HEK293 (cell line): ENCODE measurements around the gene EARS2.

Experiments used
- CTCF ChIA-PET: fragments of 350-600 bp; formaldehyde crosslinking; extraction: SDS; loops from one replicate; lab custom pipeline; 2021; ENCODE audit warnings: antibody characterized with exemption; lab: Yijun Ruan, JAX
- POLR2A ChIA-PET: fragments of 300-600 bp; formaldehyde crosslinking; extraction: SDS; loops from one replicate; lab custom pipeline; 2020; ENCODE audit warnings: antibody characterized with exemption, inconsistent platforms; lab: Yijun Ruan, JAX
- H3K27ac ChIP-seq: fragments of 200-500 bp; sonication (Bioruptor generic); 2 replicates; pipeline ENCODE4 v1.5.1; 2014; ENCODE audit warnings: low read depth, low read length, control low read depth, inconsistent platforms; ENCODE audit errors: extremely low read depth
- H3K36me3 ChIP-seq, 2 experiments: fragments of 200-500 bp in 1 of 2; sonication (Bioruptor generic) in 1 of 2; 1 replicate in 1 of 2; 2 replicates in 1 of 2; pipeline ENCODE4 v1.5.1; 2014 to 2017; ENCODE audit warnings: inconsistent platforms in 2 of 2, low read length in 2 of 2; ENCODE audit not compliant: control insufficient read depth in 2 of 2, insufficient read depth in 1 of 2
- H3K4me1 ChIP-seq: fragments of 200-500 bp; sonication (Bioruptor generic); 2 replicates; pipeline ENCODE4 v1.5.1; 2014; ENCODE audit warnings: mild to moderate bottlenecking, low read length, inconsistent platforms; ENCODE audit not compliant: control insufficient read depth, insufficient read depth
- H3K4me3 ChIP-seq: 2 replicates; pipeline ENCODE4 v1.5.1; 2011; ENCODE audit warnings: low read depth, mild to moderate bottlenecking, control low read depth, low read length, moderate library complexity
- H3K9me3 ChIP-seq: fragments of 200-500 bp; sonication (Bioruptor generic); 2 replicates; pipeline ENCODE4 v1.5.1; 2014; ENCODE audit warnings: low read depth, low read length, inconsistent platforms; ENCODE audit not compliant: control insufficient read depth, insufficient read depth
- EGR2 ChIP-seq: fragments of 450-650 bp; formaldehyde crosslinking; IDR thresholded peaks from 2 replicates; pipeline ENCODE4 v1.5.1; 2016; ENCODE audit warnings: low read depth, missing biosample characterization, missing genetic modification characterization
- KLF1 ChIP-seq: fragments of 450-650 bp; formaldehyde crosslinking; IDR thresholded peaks from 2 replicates; pipeline ENCODE4 v1.5.1; 2016; ENCODE audit warnings: missing biosample characterization, missing genetic modification characterization
- OSR2 ChIP-seq: fragments of 450-650 bp; formaldehyde crosslinking; IDR thresholded peaks from 2 replicates; pipeline ENCODE4 v1.5.1; 2016; ENCODE audit warnings: missing biosample characterization, missing genetic modification characterization
- PRDM6 ChIP-seq: fragments of 450-650 bp; formaldehyde crosslinking; IDR thresholded peaks from 2 replicates; pipeline ENCODE4 v1.5.1; 2017; ENCODE audit warnings: missing biosample characterization, missing genetic modification characterization
- ZBTB20 ChIP-seq: fragments of 450-650 bp; formaldehyde crosslinking; IDR thresholded peaks from 2 replicates; pipeline ENCODE4 v1.5.1; 2016; ENCODE audit warnings: missing biosample characterization, missing genetic modification characterization
- ZNF114 ChIP-seq: fragments of 450-650 bp; formaldehyde crosslinking; IDR thresholded peaks from 2 replicates; pipeline ENCODE4 v1.5.0; 2017; ENCODE audit warnings: missing biosample characterization, missing genetic modification characterization
- ZNF133 ChIP-seq: fragments of 450-650 bp; formaldehyde crosslinking; IDR thresholded peaks from 2 replicates; pipeline ENCODE4 v1.5.1; 2016; ENCODE audit warnings: missing biosample characterization, missing genetic modification characterization
- ZNF266 ChIP-seq: fragments of 450-650 bp; formaldehyde crosslinking; IDR thresholded peaks from 2 replicates; pipeline ENCODE4 v1.5.1; 2016; ENCODE audit warnings: missing biosample characterization, missing genetic modification characterization, low read depth
- ZNF302 ChIP-seq: fragments of 450-650 bp; formaldehyde crosslinking; IDR thresholded peaks from 2 replicates; pipeline ENCODE4 v1.5.1; 2016; ENCODE audit warnings: missing biosample characterization, missing genetic modification characterization, low read depth
- ZNF449 ChIP-seq: fragments of 450-650 bp; formaldehyde crosslinking; IDR thresholded peaks from 2 replicates; pipeline ENCODE4 v1.5.1; 2017; ENCODE audit warnings: missing biosample characterization, mild to moderate bottlenecking, missing genetic modification characterization, moderate library complexity
- ZNF501 ChIP-seq: fragments of 450-650 bp; formaldehyde crosslinking; IDR thresholded peaks from 2 replicates; pipeline ENCODE4 v1.5.1; 2016; ENCODE audit warnings: missing biosample characterization, missing genetic modification characterization
- ZNF600 ChIP-seq: fragments of 450-650 bp; formaldehyde crosslinking; IDR thresholded peaks from 2 replicates; pipeline ENCODE4 v1.5.1; 2016; ENCODE audit warnings: missing biosample characterization, missing genetic modification characterization
- ZNF639 ChIP-seq: fragments of 450-650 bp; formaldehyde crosslinking; IDR thresholded peaks from 2 replicates; pipeline ENCODE4 v1.5.1; 2016; ENCODE audit warnings: missing biosample characterization, missing genetic modification characterization

Gene EARS2

GRCh38 chr16:23504453-23505179, 52.5 kb downstream of the EARS2 start (continued):
- TF ChIP-seq ZBTB20 (tag by site-specific recombination) (peak; percentile 42; the same call in 1 of the 2 replicates), ZNF302 (tag by site-specific recombination) (no peak), EGR2 (tag by site-specific recombination) (no peak; the same call in 1 of the 2 replicates), ZNF639 (peak; percentile 75; the same call in 1 of the 2 replicates), ZNF600 (tag by site-specific recombination) (peak; percentile 65), ZNF449 (peak; percentile 63), ZNF133 (tag by site-specific recombination) (no peak)

GRCh38 chr16:23504076-23504452, 53.1 kb downstream of the EARS2 start:
- TF ChIP-seq KLF1 (tag by site-specific recombination) (peak; percentile 4; the same call in 1 of the 2 replicates), ZNF114 (tag by site-specific recombination) (no peak)
- H3K27ac ChIP-seq: peak overlapping the region; percentile 4; the same call in 1 of the 2 replicates
- no peak overlapping the region for H3K4me3 ChIP-seq
- POLR2A ChIA-PET: interaction anchor here (1.1 kb wide), 1 partner anchor 53 kb away, joined by 4 read pairs; the partner anchor contains the start of genes EARS2 and UBFD1
- H3K36me3 ChIP-seq: peaks cover 0 to 10% of the 10 kb centered on the region in 2 experiments; a peak in 2 of 3 replicates
- no peaks in the 10 kb centered on the region for H3K9me3 ChIP-seq
- CTCF ChIA-PET: interaction anchor here (0.9 to 1.8 kb wide), 3 partner anchors 42 to 93 kb away, joined by 3 read pairs; no protein-coding TSS in a partner anchor
- H3K4me1 ChIP-seq: peaks cover 13% of the 10 kb centered on the region

GRCh38 chr16:23502466-23502865, 54.7 kb downstream of the EARS2 start:
- CTCF ChIA-PET: interaction anchor here (1.2 to 1.8 kb wide), 2 partner anchors 10 to 94 kb away, joined by 3 to 4 read pairs; no protein-coding TSS in a partner anchor
- no peaks in the 10 kb centered on the region for H3K9me3 ChIP-seq
- H3K4me1 ChIP-seq: peaks cover 13% of the 10 kb centered on the region
- no peak overlapping the region for H3K27ac ChIP-seq
- H3K36me3 ChIP-seq: peaks cover 0 to 10% of the 10 kb centered on the region in 2 experiments; a peak in 2 of 3 replicates
- TF ChIP-seq OSR2 (tag by site-specific recombination): peak; percentile 42; the same call in 1 of the 2 replicates
- no peak for TF ChIP-seq ZNF266 (tag by site-specific recombination)
- TF ChIP-seq, all 188 proteins: peak for 1
- POLR2A ChIA-PET: interaction anchor here (0.6 kb wide), 1 partner anchor 199 kb away, joined by 4 read pairs; no protein-coding TSS in a partner anchor
- no peak overlapping the region for H3K4me3 ChIP-seq

GRCh38 chr16:23501291-23501690, 55.9 kb downstream of the EARS2 start:
- H3K27ac ChIP-seq: no peak overlapping the region
- POLR2A ChIA-PET: no interaction called here
- TF ChIP-seq OSR2 (tag by site-specific recombination): peak; percentile 55; the same call in 1 of the 2 replicates
- TF ChIP-seq ZNF501 (tag by site-specific recombination): no peak
- 0 out of 2 replicates have a peak, but pooled peaks have one; percentile 44 for TF ChIP-seq PRDM6 (tag by site-specific recombination)
- TF ChIP-seq, all 188 proteins: peak for 2
- CTCF ChIA-PET: interaction anchor here (1.2 kb wide), 1 partner anchor 9 kb away, joined by 4 read pairs; no protein-coding TSS in a partner anchor
- H3K36me3 ChIP-seq: peaks cover 0 to 12% of the 10 kb centered on the region in 2 experiments; a peak in 2 of 3 replicates
- H3K4me1 ChIP-seq: peaks cover 12% of the 10 kb centered on the region
- no peak overlapping the region for H3K4me3 ChIP-seq
- H3K9me3 ChIP-seq: no peaks in the 10 kb centered on the region
